AG09319 (cell line): ENCODE results near the gene PHKG2.

ENCODE experiments used
- DNase-seq: peaks from one replicate; pipeline ENCODE4 v3.0.0-alpha.2; 2010; ENCODE audit warnings: low read depth; ENCODE audit errors: extremely low read depth
- CTCF ChIP-seq: IDR thresholded peaks from 2 replicates; pipeline ENCODE4 v1.5.1; 2011; ENCODE audit warnings: low read depth, mild to moderate bottlenecking, inconsistent platforms, low read length, moderate library complexity

The PHKG2 gene

GRCh38 chr16:30760001-30760559 is 11.9 kb downstream of the PHKG2 start:
- no peak for DNase-seq
- no peak for TF ChIP-seq CTCF

- no peak for DNase-seq
- no peak for TF ChIP-seq CTCF
Measured at GRCh38 chr16:30760577-30761426, 12.6 kb downstream of the PHKG2 start.

- no peak for DNase-seq
- no peak for TF ChIP-seq CTCF
Measured at GRCh38 chr16:30761427-30761927, 13.3 kb downstream of the PHKG2 start.

DNA sequence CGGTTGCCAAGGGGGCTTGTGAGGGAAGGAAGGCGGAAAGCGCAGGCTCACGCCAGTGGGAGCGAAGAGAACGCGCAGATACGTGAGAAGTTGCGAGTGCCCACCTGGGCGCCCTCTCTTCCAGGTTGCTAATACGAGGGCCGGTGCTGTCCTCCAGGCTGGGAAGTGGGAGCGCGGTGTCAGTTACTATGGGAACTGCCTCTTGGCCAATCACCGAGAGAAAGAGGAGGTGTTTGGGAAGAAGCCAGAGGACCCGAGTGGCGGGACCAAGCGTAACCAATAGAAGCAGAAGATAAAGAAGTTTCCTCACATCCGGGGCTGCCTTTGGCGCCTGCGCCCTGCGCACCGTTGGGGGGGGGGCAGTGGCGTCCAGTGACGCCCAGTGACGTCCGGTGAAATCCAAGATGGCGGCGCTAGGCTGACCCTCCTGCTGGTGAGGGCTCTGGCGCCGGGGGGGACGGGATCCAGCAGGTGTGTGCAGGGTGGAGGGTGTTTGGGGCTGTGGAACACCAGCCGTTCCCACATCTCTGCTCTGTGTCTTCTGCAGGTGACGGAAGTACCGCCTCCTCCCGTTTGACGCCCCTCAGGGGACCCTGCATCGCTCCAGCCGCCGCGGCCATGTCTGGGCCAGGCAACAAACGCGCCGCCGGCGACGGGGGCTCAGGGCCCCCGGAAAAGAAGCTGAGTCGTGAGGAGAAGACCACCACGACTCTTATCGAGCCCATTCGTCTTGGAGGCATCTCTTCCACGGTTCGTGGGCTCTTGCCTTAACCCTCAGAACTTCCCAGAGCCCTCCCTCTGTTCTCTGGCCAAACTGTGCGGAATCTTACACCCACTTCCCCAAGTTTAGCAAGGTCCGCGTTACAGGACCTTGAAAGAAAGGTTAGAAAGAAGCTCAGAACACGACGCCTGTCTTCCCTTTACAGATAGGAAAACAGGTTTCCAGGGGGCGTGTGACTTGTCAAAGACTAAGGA is 14.0 kb downstream of the PHKG2 start, which contains the start of the genes CFAP119 and RNF40:
Gene CFAP119 (minus strand): TSS at position 135 of the 975 bp plus-strand sequence. CDS start 314 bp downstream, outside the sequence.
Gene RNF40 (plus strand): TSS at position 395 of the 975 bp plus-strand sequence. CDS start 224 bp downstream, at position 619.
- TF ChIP-seq CTCF, result no peak
- DNase-seq, result peak; percentile 94

- TF ChIP-seq CTCF, result no peak
- no peak for DNase-seq
Measured at GRCh38 chr16:30762991-30763725, 14.9 kb downstream of the PHKG2 start.

DNA sequence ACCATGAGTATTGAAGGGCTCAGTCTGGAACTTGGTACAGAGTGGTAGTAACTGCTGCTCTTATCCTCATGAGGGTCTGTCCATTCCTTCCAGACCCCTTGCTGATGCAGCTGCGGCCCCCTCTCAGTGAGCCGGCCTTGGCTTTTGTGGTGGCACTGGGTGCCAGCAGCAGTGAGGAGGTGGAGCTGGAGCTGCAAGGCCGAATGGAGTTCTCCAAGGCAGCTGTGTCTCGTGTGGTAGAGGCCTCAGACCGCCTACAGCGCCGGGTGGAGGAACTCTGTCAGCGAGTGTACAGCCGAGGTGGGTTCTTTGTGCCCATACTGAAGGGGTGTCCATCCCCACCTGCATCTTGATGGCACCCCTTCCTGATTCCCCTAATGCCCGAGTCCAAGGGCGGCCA is 15.9 kb downstream of the PHKG2 start:
- TF ChIP-seq CTCF, result no peak
- DNase-seq, result no peak
